Measurements from ENCODE around the gene ERN2.
"Not testable (repeated sequence)": the region's sequence is repeated elsewhere in the genome, so short reads cannot be mapped to it uniquely, and the experiment has no call there.

The ERN2 gene

GRCh38 chr16:23712976-23713375 lies at the start of gene ERN2:
ERN2 (minus strand) TSS chr16:23713222; CDS start chr16:23713187, 35 bp downstream.
- Histone ChIP-seq H3K9me3 (ENCODE audit: control insufficient read depth, low read length) (peaks cover 22% of the 10 kb centered on the region), H3K36me3 (ENCODE audit: control insufficient read depth, insufficient read depth, low read length, severe bottlenecking) (no peaks in the 10 kb centered on the region), H3K9ac (ENCODE audit: low read length) (no peak within 1 kb of the TSS), H3K27me3 (replicated peaks; ENCODE audit: control insufficient read depth, insufficient read depth, low read length) (peaks cover 43% of the 10 kb centered on the region), H3K4me1 (ENCODE audit: control insufficient read depth, insufficient read depth, low read length) (no peaks in the 10 kb centered on the region), H3K4me3 (ENCODE audit: low read length) (no peak within 1 kb of the TSS)
- no peak for DNase-seq (ENCODE audit: low read depth)

- DNase-seq (ENCODE audit: low read depth) = no peak
- Histone ChIP-seq H3K36me3 (ENCODE audit: control insufficient read depth, insufficient read depth, low read length, severe bottlenecking) (no peaks in the 10 kb centered on the region), H3K9me3 (ENCODE audit: control insufficient read depth, low read length) (no peaks in the 10 kb centered on the region), H3K27me3 (replicated peaks; ENCODE audit: control insufficient read depth, insufficient read depth, low read length) (peaks cover 45% of the 10 kb centered on the region), H3K9ac (ENCODE audit: low read length) (no peak overlapping the region), H3K4me3 (ENCODE audit: low read length) (no peak overlapping the region), H3K4me1 (ENCODE audit: control insufficient read depth, insufficient read depth, low read length) (peaks cover 5% of the 10 kb centered on the region)
Measured at GRCh38 chr16:23757937-23758619, 45.1 kb upstream of the ERN2 start.

GRCh38 chr16:23757116-23757515 lies 44.1 kb upstream of the ERN2 start:
- no peaks in the 10 kb centered on the region for H3K9me3 ChIP-seq (ENCODE audit: control insufficient read depth, low read length)
- no peak overlapping the region for H3K9ac ChIP-seq (ENCODE audit: low read length)
- H3K27me3 ChIP-seq (replicated peaks; ENCODE audit: control insufficient read depth, insufficient read depth, low read length) = peaks cover 45% of the 10 kb centered on the region
- H3K4me3 ChIP-seq (ENCODE audit: low read length) = no peak overlapping the region
- DNase-seq (ENCODE audit: low read depth) = no peak
- peaks cover 5% of the 10 kb centered on the region for H3K4me1 ChIP-seq (ENCODE audit: control insufficient read depth, insufficient read depth, low read length)
- H3K36me3 ChIP-seq (ENCODE audit: control insufficient read depth, insufficient read depth, low read length, severe bottlenecking) = no peaks in the 10 kb centered on the region

- Histone ChIP-seq H3K27me3 (replicated peaks; ENCODE audit: control insufficient read depth, insufficient read depth, low read length) (peaks cover 47% of the 10 kb centered on the region), H3K4me3 (ENCODE audit: low read length) (no peak overlapping the region), H3K4me1 (ENCODE audit: control insufficient read depth, insufficient read depth, low read length) (peaks cover 5% of the 10 kb centered on the region), H3K36me3 (ENCODE audit: control insufficient read depth, insufficient read depth, low read length, severe bottlenecking) (no peaks in the 10 kb centered on the region), H3K9me3 (ENCODE audit: control insufficient read depth, low read length) (peaks cover 4% of the 10 kb centered on the region), H3K9ac (ENCODE audit: low read length) (no peak overlapping the region)
- no peak for DNase-seq (ENCODE audit: low read depth)
Measured at GRCh38 chr16:23755484-23755809, 42.4 kb upstream of the ERN2 start.

- H3K9ac ChIP-seq (ENCODE audit: low read length) = no peak within 1 kb of the TSS
- DNase-seq (ENCODE audit: low read depth) = no peak
- peaks cover 5% of the 10 kb centered on the region for H3K4me1 ChIP-seq (ENCODE audit: control insufficient read depth, insufficient read depth, low read length)
- peaks cover 47% of the 10 kb centered on the region for H3K27me3 ChIP-seq (replicated peaks; ENCODE audit: control insufficient read depth, insufficient read depth, low read length)
- H3K4me3 ChIP-seq (ENCODE audit: low read length) = peak within 1 kb of the TSS; percentile 56
- H3K9me3 ChIP-seq (ENCODE audit: control insufficient read depth, low read length) = peaks cover 4% of the 10 kb centered on the region
- H3K36me3 ChIP-seq (ENCODE audit: control insufficient read depth, insufficient read depth, low read length, severe bottlenecking) = no peaks in the 10 kb centered on the region
Measured at GRCh38 chr16:23754594-23755483, 41.8 kb upstream of the ERN2 start, which contains the start of gene CHP2. CHP2 (plus strand) TSS chr16:23755026; CDS start chr16:23755050, 24 bp downstream.

GRCh38 chr16:23753908-23754593 lies 41.0 kb upstream of the ERN2 start:
- no peak for DNase-seq (ENCODE audit: low read depth)
- H3K36me3 ChIP-seq (ENCODE audit: control insufficient read depth, insufficient read depth, low read length, severe bottlenecking) = no peaks in the 10 kb centered on the region
- no peak overlapping the region for H3K4me3 ChIP-seq (ENCODE audit: low read length)
- H3K9ac ChIP-seq (ENCODE audit: low read length) = no peak overlapping the region
- H3K27me3 ChIP-seq (replicated peaks; ENCODE audit: control insufficient read depth, insufficient read depth, low read length) = peaks cover 47% of the 10 kb centered on the region
- peaks cover 4% of the 10 kb centered on the region for H3K9me3 ChIP-seq (ENCODE audit: control insufficient read depth, low read length)
- H3K4me1 ChIP-seq (ENCODE audit: control insufficient read depth, insufficient read depth, low read length) = peaks cover 5% of the 10 kb centered on the region

GRCh38 chr16:23751053-23751452 lies 38.0 kb upstream of the ERN2 start:
- not testable (repeated sequence) for H3K9me3 ChIP-seq (ENCODE audit: control insufficient read depth, low read length); H3K9ac ChIP-seq (ENCODE audit: low read length); H3K4me1 ChIP-seq (ENCODE audit: control insufficient read depth, insufficient read depth, low read length); DNase-seq (ENCODE audit: low read depth); H3K36me3 ChIP-seq (ENCODE audit: control insufficient read depth, insufficient read depth, low read length, severe bottlenecking); H3K4me3 ChIP-seq (ENCODE audit: low read length)
- H3K27me3 ChIP-seq (replicated peaks; ENCODE audit: control insufficient read depth, insufficient read depth, low read length) = peaks cover 33% of the 10 kb centered on the region

- peaks cover 11% of the 10 kb centered on the region for H3K9me3 ChIP-seq (ENCODE audit: control insufficient read depth, low read length)
- no peak overlapping the region for H3K9ac ChIP-seq (ENCODE audit: low read length)
- H3K4me1 ChIP-seq (ENCODE audit: control insufficient read depth, insufficient read depth, low read length) = no peaks in the 10 kb centered on the region
- H3K36me3 ChIP-seq (ENCODE audit: control insufficient read depth, insufficient read depth, low read length, severe bottlenecking) = no peaks in the 10 kb centered on the region
- DNase-seq (ENCODE audit: low read depth) = no peak
- no peak overlapping the region for H3K4me3 ChIP-seq (ENCODE audit: low read length)
- H3K27me3 ChIP-seq (replicated peaks; ENCODE audit: control insufficient read depth, insufficient read depth, low read length) = peaks cover 25% of the 10 kb centered on the region
Measured at GRCh38 chr16:23748630-23749029, 35.6 kb upstream of the ERN2 start.

GRCh38 chr16:23745263-23745662 lies 32.2 kb upstream of the ERN2 start:
- no peaks in the 10 kb centered on the region for H3K36me3 ChIP-seq (ENCODE audit: control insufficient read depth, insufficient read depth, low read length, severe bottlenecking)
- H3K27me3 ChIP-seq (replicated peaks; ENCODE audit: control insufficient read depth, insufficient read depth, low read length) = peaks cover 32% of the 10 kb centered on the region
- peaks cover 6% of the 10 kb centered on the region for H3K9me3 ChIP-seq (ENCODE audit: control insufficient read depth, low read length)
- no peak for DNase-seq (ENCODE audit: low read depth)
- no peak overlapping the region for H3K4me3 ChIP-seq (ENCODE audit: low read length)
- no peaks in the 10 kb centered on the region for H3K4me1 ChIP-seq (ENCODE audit: control insufficient read depth, insufficient read depth, low read length)
- no peak overlapping the region for H3K9ac ChIP-seq (ENCODE audit: low read length)

GRCh38 chr16:23742766-23743165 lies 29.7 kb upstream of the ERN2 start:
- Histone ChIP-seq H3K36me3 (ENCODE audit: control insufficient read depth, insufficient read depth, low read length, severe bottlenecking) (no peaks in the 10 kb centered on the region), H3K4me3 (ENCODE audit: low read length) (no peak overlapping the region)
- no peak for DNase-seq (ENCODE audit: low read depth)

GRCh38 chr16:23741675-23742303 lies 28.8 kb upstream of the ERN2 start:
- Histone ChIP-seq H3K36me3 (ENCODE audit: control insufficient read depth, insufficient read depth, low read length, severe bottlenecking) (no peaks in the 10 kb centered on the region), H3K4me1 (ENCODE audit: control insufficient read depth, insufficient read depth, low read length) (no peaks in the 10 kb centered on the region), H3K27me3 (replicated peaks; ENCODE audit: control insufficient read depth, insufficient read depth, low read length) (peaks cover 50% of the 10 kb centered on the region), H3K4me3 (ENCODE audit: low read length) (no peak overlapping the region), H3K9me3 (ENCODE audit: control insufficient read depth, low read length) (peaks cover 6% of the 10 kb centered on the region), H3K9ac (ENCODE audit: low read length) (no peak overlapping the region)
- no peak for DNase-seq (ENCODE audit: low read depth)

More at GRCh38 chr16:23742766-23743165, 29.7 kb upstream of the ERN2 start:
- H3K27me3 ChIP-seq (replicated peaks; ENCODE audit: control insufficient read depth, insufficient read depth, low read length) = peaks cover 50% of the 10 kb centered on the region
- no peak overlapping the region for H3K9ac ChIP-seq (ENCODE audit: low read length)
- H3K9me3 ChIP-seq (ENCODE audit: control insufficient read depth, low read length) = peaks cover 6% of the 10 kb centered on the region
- H3K4me1 ChIP-seq (ENCODE audit: control insufficient read depth, insufficient read depth, low read length) = no peaks in the 10 kb centered on the region

All from adipocyte (in vitro differentiated cells).